Putamen (tissue), 1 donor: Measurements from ENCODE around the gene ICAM2.

Experiments
- DNase-seq: peaks from one replicate; pipeline ENCODE4 v3.0.0-alpha.2; 2016; ENCODE audit warnings: low spot score

The ICAM2 gene

GRCh38 chr17:64020056-64020766 is at the start of gene ICAM2:
ICAM2 (minus strand) TSS chr17:64020633; CDS start chr17:64006691, 13,942 bp downstream.
- no peak for DNase-seq

GRCh38 chr17:64070213-64070612 is 49.8 kb upstream of the ICAM2 start:
- DNase-seq = no peak

GRCh38 chr17:64069143-64069542 is 48.7 kb upstream of the ICAM2 start:
- no peak for DNase-seq

GRCh38 chr17:64067657-64068056 is 47.2 kb upstream of the ICAM2 start:
- DNase-seq = no peak

GRCh38 chr17:64066716-64067115 is 46.3 kb upstream of the ICAM2 start:
- no peak for DNase-seq

- DNase-seq = no peak
Observed at GRCh38 chr17:64065161-64065560, 44.7 kb upstream of the ICAM2 start.

GRCh38 chr17:64064331-64064730 is 43.9 kb upstream of the ICAM2 start:
- no peak for DNase-seq

GRCh38 chr17:64063766-64064224 is 43.4 kb upstream of the ICAM2 start:
- no peak for DNase-seq

- no peak for DNase-seq
Observed at GRCh38 chr17:64063088-64063487, 42.7 kb upstream of the ICAM2 start.

GRCh38 chr17:64061178-64061898 is 40.9 kb upstream of the ICAM2 start:
- no peak for DNase-seq

GRCh38 chr17:64060331-64060730 is 39.9 kb upstream of the ICAM2 start:
- no peak for DNase-seq

GRCh38 chr17:64059756-64060155 is 39.3 kb upstream of the ICAM2 start:
- DNase-seq = no peak

- DNase-seq = no peak
Observed at GRCh38 chr17:64058621-64059020, 38.2 kb upstream of the ICAM2 start.

- DNase-seq = no peak
Observed at GRCh38 chr17:64057701-64058263, 37.3 kb upstream of the ICAM2 start.

- DNase-seq = no peak
Observed at GRCh38 chr17:64056269-64057005, 36.0 kb upstream of the ICAM2 start.

- no peak for DNase-seq
Observed at GRCh38 chr17:64055183-64056142, 35.0 kb upstream of the ICAM2 start.

- DNase-seq = no peak
Observed at GRCh38 chr17:64054304-64054703, 33.9 kb upstream of the ICAM2 start.

- no peak for DNase-seq
Observed at GRCh38 chr17:64053101-64053500, 32.7 kb upstream of the ICAM2 start.

GRCh38 chr17:64051153-64051552 is 30.7 kb upstream of the ICAM2 start:
- no peak for DNase-seq

- DNase-seq = no peak
Observed at GRCh38 chr17:64048805-64049204, 28.4 kb upstream of the ICAM2 start.

- DNase-seq = no peak
Observed at GRCh38 chr17:64045176-64045575, 24.7 kb upstream of the ICAM2 start.
